Vagina (tissue), 2 donors: ENCODE measurements around the gene LPP. TPM values are rescaled to one million over a fixed set of nuclear protein-coding genes. Genes with fewer than 3 reads are reported as not detected.
A peak's percentile ranks its signal among the peaks of the same experiment; 100 is the strongest.

ENCODE experiments used
- DNase-seq, 2 donors: peaks; one replicate each; pipeline ENCODE4 v3.0.0-alpha.2; 2017; ENCODE audit errors: extremely low spot score in 2 of 2
- H3K27ac ChIP-seq: fragments of 200-600 bp; sonication (generic); one replicate; pipeline ENCODE4 v1.5.1; 2019
- H3K27me3 ChIP-seq: fragments of 200-600 bp; sonication (generic); one replicate; pipeline ENCODE4 v1.5.1; 2019
- H3K36me3 ChIP-seq, 2 donors: fragments of 200-600 bp; sonication (generic); one replicate each; pipeline ENCODE4 v1.5.1; 2017 to 2019
- H3K4me1 ChIP-seq: fragments of 200-600 bp; sonication (generic); one replicate; pipeline ENCODE4 v1.5.1; 2019
- H3K4me3 ChIP-seq, 2 donors: fragments of 200-600 bp; sonication (generic); 1 replicate in 1 of 2; 2 replicates in 1 of 2; pipeline ENCODE4 v1.5.1; 2016 to 2019
- H3K9me3 ChIP-seq: fragments of 200-600 bp; sonication (generic); one replicate; pipeline ENCODE4 v1.5.1; 2019
- CTCF ChIP-seq, 3 experiments: fragments of 450-650 bp in 2 of 3; fragments of 200-600 bp in 1 of 3; sonication (generic) in 1 of 3; IDR thresholded peaks; one replicate each; pipeline ENCODE4 v1.5.1; 2017 to 2019; ENCODE audit warnings: antibody characterized with exemption in 3 of 3, mild to moderate bottlenecking in 2 of 3, moderate library complexity in 2 of 3
- POLR2A ChIP-seq, 2 donors: fragments of 450-650 bp; IDR thresholded peaks; one replicate each; pipeline ENCODE4 v1.6.1; 2017; ENCODE audit warnings: antibody characterized with exemption in 2 of 2, mild to moderate bottlenecking in 2 of 2, moderate library complexity in 2 of 2
- POLR2AphosphoS5 ChIP-seq, 2 donors: sonication (generic); formaldehyde crosslinking; IDR thresholded peaks; one replicate each; pipeline ENCODE4 v1.9.0; 2017; ENCODE audit warnings: antibody characterized with exemption in 2 of 2, mild to moderate bottlenecking in 2 of 2, low read depth in 1 of 2; ENCODE audit not compliant: insufficient read depth in 1 of 2
- intact Hi-C: fragments of 100-400 bp; cut with DNase I; formaldehyde crosslinking; loops from one replicate; pipeline ENCODE4 v1.15.1; 2023
- total RNA-seq: library from RNA; depleted of rRNA; stranded (reverse); fragments of >200 nt; gene quantifications from one replicate; pipeline ENCODE4 v1.2.3, GENCODE V29; 2016

LPP gene
- total RNA-seq, 1 donor from 2014 or later = 248 TPM

GRCh38 chr3:188211476-188211875 is 57.5 kb downstream of the LPP start:
- Histone ChIP-seq H3K27me3 (no peaks in the 10 kb centered on the region), H3K9me3 (no peaks in the 10 kb centered on the region), H3K4me3 (no peak overlapping the region), H3K27ac (peak overlapping the region; percentile 80), H3K4me1 (peaks cover 26% of the 10 kb centered on the region), H3K36me3 (no peaks in the 10 kb centered on the region)
- intact Hi-C loops = loop anchor here (10.0 kb wide), 1 partner anchor 53 kb away; no protein-coding TSS in a partner anchor
- no peak for TF ChIP-seq CTCF (IDR thresholded peaks at IDR 0.05)
- no peak for TF ChIP-seq POLR2A (IDR thresholded peaks at IDR 0.05)
- TF ChIP-seq POLR2AphosphoS5 (IDR thresholded peaks at IDR 0.05; ENCODE audit: insufficient read depth in 1 of 2, low read depth in 1 of 2) = no peak
- DNase-seq = no peak

DNA sequence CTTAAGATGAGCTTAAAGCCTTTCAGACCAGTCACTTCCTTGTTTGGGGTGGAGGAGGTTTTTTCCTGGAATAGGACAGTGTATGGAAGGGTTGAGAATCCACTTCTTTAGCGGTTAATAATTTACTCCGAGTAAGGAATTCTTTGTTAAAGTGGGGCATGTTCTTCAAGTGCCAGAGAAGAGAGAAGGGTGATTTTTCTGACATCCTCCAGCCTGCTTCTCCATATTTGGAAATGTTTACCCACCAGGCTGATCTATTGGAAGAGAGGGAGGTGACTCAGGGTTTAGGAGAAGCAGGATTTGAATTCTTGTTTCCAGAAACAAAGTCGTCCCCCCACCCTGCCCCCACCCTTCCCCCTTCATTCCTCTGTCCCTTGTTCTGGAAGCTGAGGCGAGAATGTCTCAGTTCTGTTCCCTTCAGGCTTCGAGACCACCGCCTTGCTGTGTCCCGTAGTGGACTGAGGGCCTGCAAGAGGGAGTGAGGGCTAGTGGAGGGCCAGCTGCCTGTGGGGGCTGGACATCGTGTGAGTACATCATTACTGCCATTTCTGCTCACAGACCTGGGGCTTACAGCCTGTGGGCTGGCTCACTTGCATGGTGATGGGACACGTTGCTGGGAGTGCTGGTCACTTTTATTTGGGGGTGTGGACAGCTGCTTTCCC is 58.5 kb downstream of the LPP start:
- H3K4me1 ChIP-seq = peaks cover 29% of the 10 kb centered on the region
- TF ChIP-seq POLR2AphosphoS5 (IDR thresholded peaks at IDR 0.05; ENCODE audit: insufficient read depth in 1 of 2, low read depth in 1 of 2) (peak in 1 of 2 donors; percentile 62), POLR2A (IDR thresholded peaks at IDR 0.05) (no peak), CTCF (IDR thresholded peaks at IDR 0.05) (no peak)
- no peak for DNase-seq
- no peaks in the 10 kb centered on the region for H3K27me3 ChIP-seq
- H3K4me3 ChIP-seq = peak overlapping the region; percentile 29 to 39
- intact Hi-C loops = loop anchor here (10.0 kb wide), 1 partner anchor 52 kb away; no protein-coding TSS in a partner anchor
- H3K36me3 ChIP-seq = no peaks in the 10 kb centered on the region
- no peaks in the 10 kb centered on the region for H3K9me3 ChIP-seq
- peak overlapping the region; percentile 80 for H3K27ac ChIP-seq

DNA sequence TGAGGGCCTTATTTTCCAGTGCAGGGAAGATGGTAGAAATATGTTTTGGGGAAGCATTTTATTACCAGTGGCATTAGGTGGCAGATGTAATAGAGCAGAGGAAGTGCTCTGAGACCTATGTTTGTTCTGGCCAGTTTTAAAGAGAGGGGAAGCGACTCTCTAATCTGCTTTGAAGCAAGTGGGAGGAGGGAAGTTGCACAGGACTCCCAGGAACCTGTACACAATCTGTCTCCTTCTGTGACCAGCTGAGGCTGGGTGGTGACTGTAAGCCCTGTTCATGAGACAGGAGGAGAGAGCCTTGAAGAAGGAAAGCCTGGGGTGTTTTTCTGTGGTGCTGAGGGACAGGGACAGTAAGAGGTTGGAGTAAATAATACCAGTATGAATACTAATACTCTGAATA is 60.5 kb downstream of the LPP start:
- peak overlapping the region; percentile 55 for H3K27ac ChIP-seq
- H3K27me3 ChIP-seq = no peaks in the 10 kb centered on the region
- DNase-seq = no peak
- intact Hi-C loops = loop anchor here (10.0 kb wide), 1 partner anchor 50 kb away; no protein-coding TSS in a partner anchor
- no peaks in the 10 kb centered on the region for H3K9me3 ChIP-seq
- no peak for TF ChIP-seq POLR2AphosphoS5 (IDR thresholded peaks at IDR 0.05; ENCODE audit: insufficient read depth in 1 of 2, low read depth in 1 of 2)
- TF ChIP-seq CTCF (IDR thresholded peaks at IDR 0.05) = no peak
- TF ChIP-seq POLR2A (IDR thresholded peaks at IDR 0.05) = no peak
- H3K4me3 ChIP-seq = peak overlapping the region; percentile 29 to 39
- peaks cover 38% of the 10 kb centered on the region for H3K4me1 ChIP-seq
- no peaks in the 10 kb centered on the region for H3K36me3 ChIP-seq

DNA sequence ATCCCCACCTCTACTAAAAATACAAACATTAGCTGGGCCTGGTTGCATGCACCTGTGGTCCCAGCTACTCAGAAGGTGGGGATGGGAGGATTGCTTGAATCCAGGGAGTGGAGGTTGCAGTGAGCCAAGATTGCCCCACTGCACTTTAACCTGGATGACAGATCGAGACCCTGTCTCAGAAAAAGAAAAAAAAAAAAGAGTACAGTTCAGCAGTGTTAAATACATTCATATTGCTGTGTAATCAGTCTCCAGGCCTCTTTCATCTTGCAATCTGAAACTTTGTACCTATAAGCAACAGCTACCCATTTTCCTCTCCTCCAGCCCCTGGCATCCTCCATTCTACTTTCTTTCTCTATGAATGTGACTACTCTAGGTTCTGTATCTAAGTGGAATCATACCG is 61.2 kb downstream of the LPP start:
- TF ChIP-seq POLR2AphosphoS5 (IDR thresholded peaks at IDR 0.05; ENCODE audit: insufficient read depth in 1 of 2, low read depth in 1 of 2) (no peak), CTCF (IDR thresholded peaks at IDR 0.05) (no peak), POLR2A (IDR thresholded peaks at IDR 0.05) (no peak)
- peak overlapping the region; percentile 55 for H3K27ac ChIP-seq
- H3K27me3 ChIP-seq = no peaks in the 10 kb centered on the region
- no peaks in the 10 kb centered on the region for H3K9me3 ChIP-seq
- DNase-seq = no peak
- H3K4me3 ChIP-seq = peak overlapping the region; percentile 27 to 29
- H3K4me1 ChIP-seq = peaks cover 39% of the 10 kb centered on the region
- intact Hi-C loops = loop anchor here (10.0 kb wide), 1 partner anchor 50 kb away; no protein-coding TSS in a partner anchor
- no peaks in the 10 kb centered on the region for H3K36me3 ChIP-seq

DNA sequence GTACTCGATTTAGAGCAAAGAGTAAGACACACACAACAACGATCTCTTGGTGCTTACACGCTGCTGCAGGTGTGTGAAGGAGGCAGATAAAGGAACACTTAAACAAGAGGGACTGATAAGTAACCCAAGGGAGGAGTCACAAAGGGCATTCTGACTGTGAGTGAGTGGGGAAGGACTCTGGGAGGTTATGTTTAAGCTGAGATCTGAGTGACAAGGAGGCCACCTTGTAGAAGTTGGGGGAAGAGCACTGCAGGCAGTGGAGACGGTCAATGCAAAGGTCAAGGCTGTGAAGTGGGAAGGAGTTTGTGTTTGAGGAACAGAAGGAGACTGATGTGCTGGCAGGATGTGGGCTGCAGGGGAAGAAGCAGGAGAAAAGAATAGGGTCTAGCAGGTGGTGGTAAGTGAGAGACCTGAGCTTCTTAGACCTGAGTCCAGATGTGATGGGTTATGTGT is 63.1 kb downstream of the LPP start:
- peak overlapping the region in 1 of 2 donors; percentile 5 for H3K4me3 ChIP-seq
- H3K4me1 ChIP-seq = peaks cover 50% of the 10 kb centered on the region
- H3K27me3 ChIP-seq = no peaks in the 10 kb centered on the region
- intact Hi-C loops = loop anchor here (10.0 kb wide), 1 partner anchor 48 kb away; no protein-coding TSS in a partner anchor
- no peaks in the 10 kb centered on the region for H3K9me3 ChIP-seq
- no peak for TF ChIP-seq POLR2AphosphoS5 (IDR thresholded peaks at IDR 0.05; ENCODE audit: insufficient read depth in 1 of 2, low read depth in 1 of 2)
- TF ChIP-seq POLR2A (IDR thresholded peaks at IDR 0.05) = no peak
- no peak for TF ChIP-seq CTCF (IDR thresholded peaks at IDR 0.05)
- no peaks in the 10 kb centered on the region for H3K36me3 ChIP-seq
- H3K27ac ChIP-seq = peak overlapping the region; percentile 69
- DNase-seq = no peak
